Stimulated activated CD4-positive, alpha-beta T cell treated with anti-CD3 and anti-CD28 coated beads, Interleukin-2, amount 100 ng/mL, for 4 hours (primary cell): ENCODE data around the gene INPP4B.

ENCODE experiments used
- DNase-seq: peaks from one replicate; pipeline ENCODE4 v3.0.0-alpha.2; 2020; ENCODE audit warnings: low read depth

Gene INPP4B

DNA sequence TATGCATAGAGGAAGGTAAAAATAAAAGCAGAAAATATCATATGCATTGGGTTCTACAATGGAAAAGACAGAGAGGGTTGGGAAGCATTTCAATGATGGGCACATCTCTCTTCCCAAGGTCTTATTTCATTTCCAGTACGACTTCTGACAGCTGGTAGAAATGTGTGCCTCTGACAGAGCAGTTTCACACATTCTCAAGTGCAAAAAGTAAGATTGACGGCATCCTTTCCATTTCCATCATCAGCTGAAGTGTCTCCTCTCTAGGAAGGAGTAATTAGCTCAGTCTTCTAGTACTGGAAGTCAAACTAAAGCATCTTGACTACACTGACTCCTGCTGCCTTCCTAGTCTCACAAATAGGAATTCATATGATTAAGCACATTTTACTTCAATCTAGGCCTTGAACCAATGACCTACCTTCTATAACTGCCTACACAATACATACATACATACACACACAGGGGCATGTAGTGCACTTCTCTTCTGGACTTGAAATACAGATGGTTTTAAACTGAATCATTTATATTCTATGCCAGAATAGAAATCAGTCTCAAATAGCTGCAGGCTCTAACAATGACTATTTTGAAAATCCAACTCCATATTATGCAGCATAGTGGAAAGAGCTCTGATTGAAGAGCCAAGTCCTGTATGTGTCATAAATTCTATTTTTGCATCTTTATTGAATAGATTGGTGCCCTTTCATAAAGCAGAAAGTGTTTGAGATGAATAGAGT, 473.4 kb downstream of the INPP4B start:
- DNase-seq, result no peak

- no peak for DNase-seq
Measured at GRCh38 chr4:142369141-142369540, 477.0 kb downstream of the INPP4B start.

GRCh38 chr4:142367418-142368180, 478.5 kb downstream of the INPP4B start:
- no peak for DNase-seq

GRCh38 chr4:142366769-142367181, 479.3 kb downstream of the INPP4B start:
- DNase-seq, result no peak

DNA sequence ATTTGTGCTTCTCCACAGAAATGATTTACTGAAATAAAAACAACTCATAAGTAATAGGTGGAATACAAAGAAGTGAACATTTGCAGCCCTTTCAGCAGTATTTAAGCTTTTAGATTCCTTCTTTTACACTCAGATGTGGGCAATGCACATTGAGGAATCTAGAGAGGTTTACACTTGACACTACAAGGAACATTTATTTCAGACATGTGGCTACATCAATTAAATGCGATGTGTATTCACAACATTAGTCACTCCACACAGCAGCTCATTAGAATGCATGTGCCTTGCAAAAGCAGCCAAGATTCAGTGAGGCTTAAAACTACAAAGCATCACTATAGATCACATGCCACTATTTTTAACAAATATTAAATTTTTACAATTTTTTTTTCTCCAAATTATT, 480.7 kb downstream of the INPP4B start:
- no peak for DNase-seq

GRCh38 chr4:142363686-142364085, 482.4 kb downstream of the INPP4B start:
- DNase-seq, result no peak

DNA sequence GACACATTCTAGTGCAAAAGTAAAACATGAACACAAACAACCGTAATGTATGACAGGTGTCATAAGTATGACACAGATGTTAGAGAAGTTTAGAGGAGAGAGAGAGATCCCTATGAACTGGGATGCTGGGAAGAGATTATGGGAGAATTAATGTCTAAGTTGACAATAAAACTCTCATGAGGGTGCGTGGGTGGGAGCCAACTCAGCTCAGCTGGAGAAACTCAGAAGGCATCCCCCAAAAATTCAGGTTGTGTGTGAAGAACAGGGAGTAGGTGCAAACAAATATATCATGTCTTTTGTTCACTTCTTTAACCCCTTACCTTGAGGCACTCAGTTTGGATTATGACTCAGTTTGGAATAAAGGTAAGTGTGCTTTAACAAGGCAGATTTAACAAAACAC, 484.1 kb downstream of the INPP4B start:
- no peak for DNase-seq

- no peak for DNase-seq
Measured at GRCh38 chr4:142360657-142361056, 485.4 kb downstream of the INPP4B start.

- no peak for DNase-seq
Measured at GRCh38 chr4:142358656-142359055, 487.4 kb downstream of the INPP4B start.

DNA sequence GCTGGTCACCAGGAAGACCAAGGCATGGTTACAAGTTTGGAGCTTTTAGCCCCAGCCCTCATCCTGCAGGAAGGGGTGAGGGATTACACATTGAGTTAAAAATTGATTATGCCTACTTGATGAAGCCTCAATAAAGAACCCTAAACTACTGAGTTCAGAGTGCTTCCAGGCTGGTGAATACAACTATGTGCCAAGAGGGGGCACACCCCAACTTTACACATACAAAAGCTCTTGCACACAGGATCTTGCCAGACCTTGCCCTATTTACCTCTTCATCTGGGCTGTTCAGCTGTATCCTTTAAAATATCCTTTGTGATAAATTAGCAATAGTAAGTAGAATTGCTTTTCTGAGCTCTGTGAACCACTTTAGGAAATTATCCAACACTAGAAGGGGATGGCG, 489.3 kb downstream of the INPP4B start:
- no peak for DNase-seq

- no peak for DNase-seq
Measured at GRCh38 chr4:142356118-142356759, 489.9 kb downstream of the INPP4B start.

GRCh38 chr4:142355421-142355930, 490.6 kb downstream of the INPP4B start:
- no peak for DNase-seq

GRCh38 chr4:142354794-142355420, 491.2 kb downstream of the INPP4B start:
- no peak for DNase-seq

DNA sequence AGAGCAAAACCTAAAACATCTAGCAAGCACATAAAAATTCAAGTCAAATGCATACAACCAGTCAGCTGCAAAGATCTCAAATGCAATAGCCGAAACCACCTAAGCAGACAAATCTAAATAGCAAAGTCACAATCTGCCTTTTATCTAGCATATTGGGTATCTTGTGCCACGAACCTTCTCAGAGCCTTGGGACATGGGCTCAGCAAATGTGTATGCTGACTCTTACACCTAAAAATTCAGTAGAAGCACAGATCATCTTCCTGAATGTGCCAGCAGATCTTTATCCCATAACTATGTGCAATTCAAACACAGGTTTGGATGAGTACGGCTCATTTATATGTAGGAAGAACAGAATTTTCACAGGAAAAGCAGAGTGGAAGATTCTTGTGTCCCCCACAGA, 492.1 kb downstream of the INPP4B start:
- DNase-seq, result no peak

- no peak for DNase-seq
Measured at GRCh38 chr4:142353149-142353738, 492.9 kb downstream of the INPP4B start.

DNA sequence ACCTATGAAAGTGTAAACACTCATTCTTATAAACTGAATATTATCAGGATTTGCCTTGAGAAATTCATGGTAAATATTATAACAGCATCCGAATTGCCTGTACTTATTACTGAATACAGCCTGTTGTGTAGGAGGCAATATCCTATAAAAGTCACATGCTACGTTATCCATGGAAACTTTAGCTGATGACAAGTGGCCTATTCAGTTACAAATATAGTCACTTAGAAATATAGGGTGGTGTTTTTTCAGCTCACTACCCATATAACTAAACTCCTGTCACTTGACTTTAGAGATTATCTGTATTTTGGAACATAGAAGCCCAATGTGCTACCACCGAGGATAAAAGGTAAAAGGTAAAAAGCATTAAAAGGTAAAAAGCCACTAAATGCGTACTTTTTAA, 493.4 kb downstream of the INPP4B start:
- DNase-seq, result no peak

DNA sequence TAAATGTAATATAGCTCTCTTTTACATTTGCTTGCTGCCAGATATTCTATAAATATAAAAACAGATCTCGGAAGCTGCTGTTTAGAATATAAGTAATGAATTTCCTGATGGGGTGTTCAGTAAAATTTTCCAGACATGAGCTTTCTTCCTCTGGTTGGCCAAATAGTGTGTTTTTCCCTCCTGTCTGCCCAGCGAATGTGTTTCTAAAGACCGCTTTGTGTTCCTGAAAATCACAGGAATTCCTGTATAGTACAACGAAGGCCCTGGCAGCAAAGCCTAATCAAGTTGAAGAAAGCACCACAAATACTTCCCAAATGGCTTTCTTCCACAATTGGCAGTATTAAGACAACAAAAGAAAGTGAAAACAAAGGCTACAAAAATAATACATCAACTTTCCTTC, 494.1 kb downstream of the INPP4B start:
- DNase-seq, result no peak

- DNase-seq, result no peak
Measured at GRCh38 chr4:142350871-142351270, 495.2 kb downstream of the INPP4B start.

- DNase-seq, result no peak
Measured at GRCh38 chr4:142348613-142349021, 497.5 kb downstream of the INPP4B start.

- DNase-seq, result no peak
Measured at GRCh38 chr4:142347241-142347640, 498.9 kb downstream of the INPP4B start.

GRCh38 chr4:142345924-142346323, 500.2 kb downstream of the INPP4B start:
- no peak for DNase-seq

DNA sequence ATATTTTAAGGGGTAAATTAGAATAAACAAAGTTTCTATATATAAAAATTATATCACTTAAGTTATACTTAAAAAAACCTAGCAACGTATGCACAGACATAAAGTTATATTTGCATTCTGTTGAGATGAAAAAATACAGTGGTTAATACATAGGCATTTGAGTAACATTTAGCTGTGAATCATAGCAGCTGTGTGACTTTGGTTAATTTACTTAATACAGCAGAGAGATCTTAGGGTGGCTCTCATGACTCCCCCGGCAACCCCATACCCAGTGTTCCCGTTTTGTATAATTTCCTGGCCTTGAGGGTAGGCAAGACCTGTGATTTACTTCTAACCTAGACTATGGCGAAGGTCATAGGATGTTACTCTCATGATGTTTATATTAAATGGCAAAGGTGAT, 504.8 kb downstream of the INPP4B start:
- no peak for DNase-seq
